HepG2 (cell line): ENCODE measurements around the gene CHID1. TPM values are rescaled to one million over a fixed set of nuclear protein-coding genes. Genes with fewer than 3 reads are reported as not detected.
A peak's percentile ranks its signal among the peaks of the same experiment; 100 is the strongest.

Source experiments
- ATAC-seq: fragments of 200-7000 bp; cut with Tn5 transposase; 3 replicates; pipeline ENCODE4 v1.9.1; 2020; ENCODE audit warnings: mild to moderate bottlenecking, moderate library complexity
- BruUV-seq: library from RNA; stranded (reverse); fragments of 400-500 nt; replicated peaks from 2 replicates; lab custom pipeline; 2021; lab: Mats Ljungman, UMichigan
- CTCF ChIA-PET: fragments of 300-600 bp; formaldehyde crosslinking; extraction: SDS; loops from one replicate; lab custom pipeline; 2021; ENCODE audit warnings: low total read pairs, inconsistent platforms, low intra/inter-chr PET ratio; lab: Yijun Ruan, JAX
- POLR2A ChIA-PET: fragments of 350-600 bp; sonication (Branson Sonifier 250); formaldehyde crosslinking; loops from one replicate; lab custom pipeline; 2020; ENCODE audit warnings: antibody characterized with exemption, inconsistent platforms; lab: Yijun Ruan, JAX
- DNase-seq: peaks from one replicate; pipeline ENCODE4 v3.0.0-alpha.2; 2015; ENCODE audit warnings: low spot score
- FAIRE-seq: peaks from 3 replicates; lab custom pipeline; 2011; peaks lifted over from hg19 to GRCh38; lab: Jason Lieb, UNC
- H2AFZ ChIP-seq: one replicate; pipeline ENCODE4 v1.6.1; 2011; ENCODE audit warnings: low read length, inconsistent platforms
- H3K27ac ChIP-seq: fragments of 300-600 bp; 3 replicates; pipeline ENCODE4 v1.8.0; 2011; ENCODE audit warnings: mixed run types, mild to moderate bottlenecking, mixed read lengths, low read length, inconsistent platforms; ENCODE audit not compliant: insufficient read depth; ENCODE audit errors: extremely low read length
- H3K27me3 ChIP-seq, 2 experiments: fragments of 200-600 bp in 1 of 2; 2 replicates in 1 of 2; 3 replicates in 1 of 2; pipeline versions ENCODE4 v1.6.0 to v1.8.0; 2011; ENCODE audit warnings: low read length in 2 of 2, mild to moderate bottlenecking in 2 of 2, moderate library complexity in 2 of 2, inconsistent platforms in 1 of 2; ENCODE audit not compliant: insufficient read depth in 2 of 2, control insufficient read depth in 1 of 2
- H3K36me3 ChIP-seq, 2 experiments: fragments of 200-600 bp in 1 of 2; replicated peaks in 1 of 2; 2 replicates in 1 of 2; 3 replicates in 1 of 2; pipeline versions ENCODE4 v1.5.1 to v1.8.0; 2011; ENCODE audit warnings: low read length in 2 of 2, inconsistent platforms in 1 of 2; ENCODE audit not compliant: insufficient read depth in 2 of 2, control insufficient read depth in 1 of 2
- H3K4me1 ChIP-seq: 2 replicates; pipeline ENCODE4 v1.5.1; 2012; ENCODE audit warnings: low read length, inconsistent platforms; ENCODE audit not compliant: insufficient read depth
- H3K4me2 ChIP-seq: 2 replicates; pipeline ENCODE4 v1.6.0; 2011; ENCODE audit warnings: low read depth, low read length, inconsistent platforms
- H3K4me3 ChIP-seq, 3 experiments: fragments of 200-600 bp in 1 of 3; sonication (generic), shearing (Covaris generic) in 1 of 3; replicated peaks in 1 of 3; 2 replicates each; pipeline ENCODE4 v1.5.1; 2011 to 2016; ENCODE audit warnings: low read length in 3 of 3, inconsistent platforms in 2 of 3, low read depth in 2 of 3, mild to moderate bottlenecking in 2 of 3, control low read depth in 1 of 3, mixed read lengths in 1 of 3; ENCODE audit not compliant: insufficient read depth in 1 of 3
- H3K79me2 ChIP-seq: one replicate; pipeline ENCODE4 v1.6.1; 2011; ENCODE audit warnings: low read length, inconsistent platforms; ENCODE audit not compliant: insufficient read depth
- H3K9ac ChIP-seq: 2 replicates; pipeline ENCODE4 v1.6.0; 2011; ENCODE audit warnings: mild to moderate bottlenecking, low read depth, low read length, inconsistent platforms; ENCODE audit not compliant: insufficient read depth
- H3K9me3 ChIP-seq: 2 replicates; pipeline ENCODE4 v1.5.1; 2012; ENCODE audit warnings: mild to moderate bottlenecking, low read length
- H4K20me1 ChIP-seq: 2 replicates; pipeline ENCODE4 v1.6.0; 2011; ENCODE audit warnings: inconsistent platforms, mild to moderate bottlenecking, low read length, moderate library complexity; ENCODE audit not compliant: insufficient read depth
- CREBL2 ChIP-seq: sonication (generic); formaldehyde crosslinking; IDR thresholded peaks from 2 replicates; pipeline ENCODE4 v1.8.1; 2023; ENCODE audit warnings: missing genetic modification reagents, mild to moderate bottlenecking, borderline replicate concordance
- ESRRA ChIP-seq: sonication (generic); formaldehyde crosslinking; IDR thresholded peaks from 2 replicates; pipeline ENCODE4 v1.5.1; 2020; ENCODE audit warnings: mild to moderate bottlenecking, low read depth, missing genetic modification reagents
- FOXJ3 ChIP-seq: sonication (generic); formaldehyde crosslinking; IDR thresholded peaks from 2 replicates; pipeline ENCODE4 v1.4.0; 2020; ENCODE audit warnings: missing genetic modification reagents, mild to moderate bottlenecking, borderline replicate concordance
- FOXK1 ChIP-seq: sonication (generic); formaldehyde crosslinking; IDR thresholded peaks from 2 replicates; pipeline ENCODE4 v1.4.0; 2020; ENCODE audit warnings: low read depth, missing genetic modification reagents, borderline replicate concordance
- MAFK ChIP-seq, 2 experiments: IDR thresholded peaks in 1 of 2; conservative IDR thresholded peaks in 1 of 2; 2 replicates each; pipeline ENCODE4 v1.6.1; 2011; ENCODE audit warnings: improper control_type of control experiment in 2 of 2, low read length in 2 of 2
- PLSCR1 ChIP-seq: sonication (generic); formaldehyde crosslinking; IDR thresholded peaks from 2 replicates; pipeline ENCODE4 v1.5.0; 2020; ENCODE audit warnings: missing genetic modification reagents, mild to moderate bottlenecking, borderline replicate concordance
- SSRP1 ChIP-seq: IDR thresholded peaks from 2 replicates; pipeline ENCODE4 v1.6.1; 2016; ENCODE audit warnings: control low read depth
- ZNF513 ChIP-seq: sonication (generic); formaldehyde crosslinking; conservative IDR thresholded peaks from 2 replicates; pipeline ENCODE4 v1.5.0; 2020; ENCODE audit warnings: missing genetic modification reagents
- ZNF629 ChIP-seq: sonication (generic); formaldehyde crosslinking; conservative IDR thresholded peaks from 2 replicates; pipeline ENCODE4 v1.5.0; 2020; ENCODE audit warnings: missing genetic modification reagents
- ZNF75D ChIP-seq: sonication (generic); formaldehyde crosslinking; IDR thresholded peaks from 2 replicates; pipeline ENCODE4 v1.8.1; 2023; ENCODE audit warnings: missing genetic modification reagents, mild to moderate bottlenecking, borderline replicate concordance
- ZZZ3 ChIP-seq: sonication (generic); formaldehyde crosslinking; IDR thresholded peaks from 2 replicates; pipeline ENCODE4 v1.4.0; 2020; ENCODE audit warnings: missing genetic modification reagents, mild to moderate bottlenecking, borderline replicate concordance
- WGBS: methylation state at CpG from one replicate; pipeline ENCODE4 v1.1.6; 2017; ENCODE audit warnings: low lambda C conversion rate; 5-methylcytosine and 5-hydroxymethylcytosine counted together
- in situ Hi-C: cut with HindIII; loops from 2 replicates; pipeline ENCODE4 v1.10.0; 2017; ENCODE audit warnings: low pct_unique_long_range_greater_than_20kb; ENCODE audit not compliant: extremely low pct_ligation_motif_present
- intact Hi-C: fragments of 100-400 bp; cut with micrococcal nuclease; formaldehyde crosslinking; loops from one replicate; pipeline ENCODE4 v1.10.0; 2022; ENCODE audit not compliant: unreplicated experiment
- polyA plus RNA-seq, 8 experiments: library from polyadenylated mRNA; depleted of rRNA in 3 of 8; stranded (reverse) in 7 of 8; unstranded in 1 of 8; fragments of >200 nt; fragmentation: Illumina TruSeq in 4 of 8; extraction: Trizol in 4 of 8; gene quantifications; 2 replicates each; pipeline versions ENCODE4 v1.2.1 to v1.2.3, GENCODE V29; 2011 to 2016; ENCODE audit warnings: low read depth in 4 of 8, missing spikeins in 1 of 8, mixed read lengths in 1 of 8; ENCODE audit not compliant: insufficient read depth in 1 of 8
- total RNA-seq, 5 experiments: library from RNA; depleted of rRNA; stranded (reverse); fragments of >200 nt; fragmentation: Illumina TruSeq; extraction: Trizol; gene quantifications; 2 replicates each; pipeline ENCODE4 v1.2.3, GENCODE V29; 2016; ENCODE audit warnings: low read depth in 1 of 5

The CHID1 gene
- total and polyA plus RNA-seq, 2 of the 13 experiments (the other 11 are each of a cell fraction or from before 2014, with no cell fraction given) = 65.1 to 93.6 TPM

- POLR2A ChIA-PET = interaction anchor here (0.8 to 1.6 kb wide), 2 partner anchors 8 to 19 kb away, joined by 3 to 5 read pairs; partner anchors contain the start of gene AP2A2
- Histone ChIP-seq H3K9me3 (no peaks in the 10 kb centered on the region), H3K4me3 (no peak overlapping the region), H3K27ac (no peak overlapping the region), H3K27me3 (no peaks in the 10 kb centered on the region), H3K79me2 (peaks cover 87% of the 10 kb centered on the region), H3K9ac (peak overlapping the region; percentile 15; the same call in 1 of the 2 replicates), H3K36me3 (peaks cover 4 to 12% of the 10 kb centered on the region in 2 experiments; a peak in 3 of 5 replicates), H3K4me1 (peaks cover 89% of the 10 kb centered on the region)
- no peak for FAIRE-seq
- no peak for DNase-seq
- intact Hi-C loops (no loop called here), in situ Hi-C loops (no loop called here)
- no TSS peak for BruUV-seq
- CTCF ChIA-PET = no interaction called here
- no peak for ATAC-seq
- TF ChIP-seq FOXK1 (no peak), FOXJ3 (CRISPR knock-in tag) (no peak), SSRP1 (no peak), CREBL2 (CRISPR knock-in tag) (no peak), ZNF75D (CRISPR knock-in tag) (no peak), ZNF513 (CRISPR knock-in tag) (no peak), ZZZ3 (CRISPR knock-in tag) (no peak), MAFK (conservative IDR thresholded peaks at IDR 0.05 in 1 of 2, IDR thresholded peaks at IDR 0.05 in 1 of 2; ENCODE audit: low read length in 2 of 2) (no peak), ESRRA (CRISPR knock-in tag) (no peak), PLSCR1 (CRISPR knock-in tag) (no peak), ZNF629 (CRISPR knock-in tag) (no peak)
- TF ChIP-seq, all 625 proteins: peak for 0
- WGBS = 89% methylated on average over 14 of the region's 14 CpGs
- Histone ChIP-seq H4K20me1 (peaks cover 41% of the 10 kb centered on the region), H3K4me2 (no peak overlapping the region), H2AFZ (no peak overlapping the region)
Observed at GRCh38 chr11:933142-933851, 22.7 kb upstream of the CHID1 start.
